ENCODE measurements around the gene RPL13A. TPM values are rescaled to one million over a fixed set of nuclear protein-coding genes. Genes with fewer than 3 reads are reported as not detected.

RPL13A gene
- total RNA-seq, 1 experiment from 2014 or later: 3,286 TPM

GRCh38 chr19:49506575-49507105, 19.2 kb downstream of the RPL13A start:
- no peak overlapping the region for H3K23ac ChIP-seq (ENCODE audit: insufficient read length, low read depth, low read length)
- no peak overlapping the region for H3K27ac ChIP-seq (ENCODE audit: insufficient read length, low read depth, low read length)
- no peak overlapping the region for H2AFZ ChIP-seq (ENCODE audit: low read length)
- H3K79me2 ChIP-seq (ENCODE audit: insufficient read depth, low read length): no peaks in the 10 kb centered on the region
- H2BK20ac ChIP-seq (ENCODE audit: low read depth, low read length, poor library complexity, severe bottlenecking): no peak overlapping the region
- no peak overlapping the region for H3K56ac ChIP-seq (ENCODE audit: insufficient read length, low read depth, low read length)
- H4K8ac ChIP-seq (replicated peaks; ENCODE audit: insufficient read length, low read depth, low read length): no peak overlapping the region
- no peak overlapping the region for H2BK120ac ChIP-seq (ENCODE audit: low read depth, low read length, poor library complexity, severe bottlenecking)
- no peaks in the 10 kb centered on the region for H4K20me1 ChIP-seq (ENCODE audit: control insufficient read depth, insufficient read depth, insufficient read length)
- H4K5ac ChIP-seq (ENCODE audit: insufficient read length, low read depth, low read length): no peak overlapping the region
- no peak overlapping the region for H3K4me2 ChIP-seq (ENCODE audit: insufficient read depth, insufficient read length, low read length)
- H3T11ph ChIP-seq (ENCODE audit: low read length): no peak overlapping the region
- H3K27me3 ChIP-seq (ENCODE audit: insufficient read depth, low read length): no peaks in the 10 kb centered on the region
- H3K4me1 ChIP-seq (ENCODE audit: insufficient read depth, low read length): no peaks in the 10 kb centered on the region
- H2BK15ac ChIP-seq (ENCODE audit: low read depth, low read length): no peak overlapping the region
- H3K4me1 Mint-ChIP-seq: peaks cover 5 to 9% of the 10 kb centered on the region in 2 experiments
- H4K91ac ChIP-seq (ENCODE audit: insufficient read length, low read depth, low read length): no peak overlapping the region
- H2BK5ac ChIP-seq (ENCODE audit: insufficient read length, low read length): no peak overlapping the region
- peak; percentile 90 for DNase-seq
- no peaks in the 10 kb centered on the region; a peak in 1 of 7 replicates for H3K36me3 Mint-ChIP-seq (ENCODE audit: insufficient read depth in 1 of 3, low read depth in 3 of 3)
- no peak overlapping the region for H3K9ac ChIP-seq (ENCODE audit: extremely low read depth, insufficient read length, low read length)
- no peak overlapping the region for H3K4ac ChIP-seq (ENCODE audit: low read depth, low read length)
- no peaks in the 10 kb centered on the region for H3K23me2 ChIP-seq (ENCODE audit: insufficient read length, low read depth, low read length, poor library complexity, severe bottlenecking)
- H3K9me3 ChIP-seq (ENCODE audit: control insufficient read depth, low read depth, low read length): no peaks in the 10 kb centered on the region
- no CpG with 5 or more reads among the region's 8 CpGs for WGBS (ENCODE audit: extremely low coverage, insufficient read length, low lambda C conversion rate)
- TF ChIP-seq CTCF (conservative IDR thresholded peaks at IDR 0.05): peak; percentile 94
- no peak overlapping the region for H2BK12ac ChIP-seq (ENCODE audit: insufficient read length, low read depth, low read length)
- no peak overlapping the region for H2AK5ac ChIP-seq (ENCODE audit: insufficient read length, low read length)
- H3K27me3 Mint-ChIP-seq (ENCODE audit: low read depth): peaks cover 4% of the 10 kb centered on the region; the same call in 1 of the 2 replicates
- no peak overlapping the region for H3K14ac ChIP-seq (ENCODE audit: insufficient read depth, low read length)
- no peaks in the 10 kb centered on the region for H3K79me1 ChIP-seq (ENCODE audit: insufficient read depth, low read depth, low read length, poor library complexity, severe bottlenecking)
- H3K4me3 Mint-ChIP-seq: peak overlapping the region in 1 of 2 experiments; percentile 38; a peak in 1 of 5 replicates
- no peaks in the 10 kb centered on the region; a peak in 2 of 5 replicates for H3K9me3 Mint-ChIP-seq
- H3K18ac ChIP-seq (ENCODE audit: insufficient read length, low read depth, low read length): no peak overlapping the region
- H3K27ac Mint-ChIP-seq: no peak overlapping the region; a peak in 1 of 7 replicates

All from H9 (cell line).